Measurements from ENCODE around the gene PAK1. TPM values are rescaled to one million over a fixed set of nuclear protein-coding genes. Genes with fewer than 3 reads are reported as not detected.

Gene PAK1
- total and polyA plus RNA-seq, 2 donors (not counting 1 experiment from before 2014, with no cell fraction given): 11.9 to 23.4 TPM

GRCh38 chr11:77413850-77414460, 59.9 kb downstream of the PAK1 start:
- no peaks in the 10 kb centered on the region for H3K9me3 Mint-ChIP-seq (ENCODE audit: insufficient read depth)
- DNase-seq: no peak
- Histone ChIP-seq H3K79me2 (ENCODE audit: control insufficient read depth, insufficient read depth, low read length) (peaks cover 8% of the 10 kb centered on the region), H3K4me1 (ENCODE audit: control insufficient read depth in 2 of 2, insufficient read depth in 2 of 2, low read length in 2 of 2) (peaks cover 14 to 28% of the 10 kb centered on the region in 2 donors), H3K4me2 (replicated peaks; ENCODE audit: low read depth, low read length, poor library complexity, severe bottlenecking) (no peak overlapping the region), H3K4me3 (ENCODE audit: control extremely low read depth in 1 of 5, extremely low read depth in 1 of 5, insufficient read depth in 1 of 5, low read depth in 2 of 5, low read length in 4 of 5) (no peak overlapping the region), H2AFZ (ENCODE audit: insufficient read depth, low read depth, low read length, poor library complexity, severe bottlenecking) (no peak overlapping the region), H3K36me3 (replicated peaks in 1 of 2; ENCODE audit: control extremely low read depth in 1 of 2, control insufficient read depth in 1 of 2, extremely low read depth in 1 of 2, insufficient read depth in 2 of 2, low read length in 1 of 2) (no peaks in the 10 kb centered on the region), H3K9me3 (ENCODE audit: control extremely low read depth in 1 of 3, control insufficient read depth in 2 of 3, insufficient read depth in 1 of 3, low read length in 2 of 3) (no peaks in the 10 kb centered on the region), H3K27me3 (replicated peaks in 1 of 4; ENCODE audit: control extremely low read depth in 1 of 4, control insufficient read depth in 3 of 4, insufficient read depth in 4 of 4, low read length in 3 of 4) (no peaks in the 10 kb centered on the region), H4K20me1 (ENCODE audit: control insufficient read depth, insufficient read depth, low read length, poor library complexity, severe bottlenecking) (no peaks in the 10 kb centered on the region), H3K9ac (ENCODE audit: low read length) (no peak overlapping the region), H3K27ac (ENCODE audit: low read length in 2 of 2) (no peak overlapping the region)
- POLR2A ChIA-PET: no interaction called here
- CTCF ChIA-PET: interaction anchor here (0.6 to 2.1 kb wide), 2 partner anchors 81 to 206 kb away, joined by 6 to 8 read pairs; no protein-coding TSS in a partner anchor
- no peak for ATAC-seq (ENCODE audit: low read depth)
- WGBS (ENCODE audit: insufficient coverage): 100% methylated on average over 1 of the region's 3 CpGs
- no peak overlapping the region for H3K27ac Mint-ChIP-seq
- H3K4me1 Mint-ChIP-seq: peaks cover 31% of the 10 kb centered on the region
- H3K27me3 Mint-ChIP-seq: no peaks in the 10 kb centered on the region
- H3K4me3 Mint-ChIP-seq: no peak overlapping the region
- intact Hi-C loops (cut with micrococcal nuclease): loop anchor here (5.0 kb wide), 3 partner anchors 133 to 367 kb away; partner anchors contain the start of gene CAPN5
- TF ChIP-seq EZH2 (IDR thresholded peaks at IDR 0.05; ENCODE audit: borderline replicate concordance, insufficient read depth, low read depth, low read length, poor library complexity, severe bottlenecking): no peak

- 100% methylated on average over 3 of the region's 5 CpGs for WGBS (ENCODE audit: insufficient coverage)
- intact Hi-C loops (cut with micrococcal nuclease): loop anchor here (5.0 kb wide), 3 partner anchors 134 to 366 kb away; partner anchors contain the start of gene CAPN5
- Histone ChIP-seq H3K79me2 (ENCODE audit: control insufficient read depth, insufficient read depth, low read length) (peaks cover 8% of the 10 kb centered on the region), H3K9ac (ENCODE audit: low read length) (no peak overlapping the region), H3K27me3 (replicated peaks in 1 of 4; ENCODE audit: control extremely low read depth in 1 of 4, control insufficient read depth in 3 of 4, insufficient read depth in 4 of 4, low read length in 3 of 4) (no peaks in the 10 kb centered on the region), H3K36me3 (replicated peaks in 1 of 2; ENCODE audit: control extremely low read depth in 1 of 2, control insufficient read depth in 1 of 2, extremely low read depth in 1 of 2, insufficient read depth in 2 of 2, low read length in 1 of 2) (no peaks in the 10 kb centered on the region), H3K27ac (ENCODE audit: low read length in 2 of 2) (no peak overlapping the region), H3K9me3 (ENCODE audit: control extremely low read depth in 1 of 3, control insufficient read depth in 2 of 3, insufficient read depth in 1 of 3, low read length in 2 of 3) (no peaks in the 10 kb centered on the region), H3K4me1 (ENCODE audit: control insufficient read depth in 2 of 2, insufficient read depth in 2 of 2, low read length in 2 of 2) (peaks cover 14 to 28% of the 10 kb centered on the region in 2 donors), H4K20me1 (ENCODE audit: control insufficient read depth, insufficient read depth, low read length, poor library complexity, severe bottlenecking) (no peaks in the 10 kb centered on the region), H2AFZ (ENCODE audit: insufficient read depth, low read depth, low read length, poor library complexity, severe bottlenecking) (peak overlapping the region; percentile 98), H3K4me2 (replicated peaks; ENCODE audit: low read depth, low read length, poor library complexity, severe bottlenecking) (no peak overlapping the region), H3K4me3 (ENCODE audit: control extremely low read depth in 1 of 5, extremely low read depth in 1 of 5, insufficient read depth in 1 of 5, low read depth in 2 of 5, low read length in 4 of 5) (no peak overlapping the region)
- POLR2A ChIA-PET: no interaction called here
- CTCF ChIA-PET: interaction anchor here (1.2 to 2.1 kb wide), 2 partner anchors 58 to 207 kb away, joined by 3 to 8 read pairs; no protein-coding TSS in a partner anchor
- H3K27ac Mint-ChIP-seq: no peak overlapping the region
- peak overlapping the region; percentile 17 for H3K4me3 Mint-ChIP-seq
- no peaks in the 10 kb centered on the region for H3K27me3 Mint-ChIP-seq
- DNase-seq: no peak
- TF ChIP-seq CTCF (IDR thresholded peaks at IDR 0.05) (no peak), EZH2 (IDR thresholded peaks at IDR 0.05; ENCODE audit: borderline replicate concordance, insufficient read depth, low read depth, low read length, poor library complexity, severe bottlenecking) (no peak)
- no peaks in the 10 kb centered on the region for H3K9me3 Mint-ChIP-seq (ENCODE audit: insufficient read depth)
- ATAC-seq (ENCODE audit: low read depth): no peak
- H3K4me1 Mint-ChIP-seq: peaks cover 28% of the 10 kb centered on the region
Observed at GRCh38 chr11:77412814-77413213, 61.1 kb downstream of the PAK1 start.

Measured in B cell (primary cell).